ENCODE results near the gene KIF18A. TPM values are rescaled to one million over a fixed set of nuclear protein-coding genes. Genes with fewer than 3 reads are reported as not detected.
A peak's percentile ranks its signal among the peaks of the same experiment; 100 is the strongest.

KIF18A gene
- total RNA-seq, 1 donor from 2014 or later, result 4.2 TPM

DNA sequence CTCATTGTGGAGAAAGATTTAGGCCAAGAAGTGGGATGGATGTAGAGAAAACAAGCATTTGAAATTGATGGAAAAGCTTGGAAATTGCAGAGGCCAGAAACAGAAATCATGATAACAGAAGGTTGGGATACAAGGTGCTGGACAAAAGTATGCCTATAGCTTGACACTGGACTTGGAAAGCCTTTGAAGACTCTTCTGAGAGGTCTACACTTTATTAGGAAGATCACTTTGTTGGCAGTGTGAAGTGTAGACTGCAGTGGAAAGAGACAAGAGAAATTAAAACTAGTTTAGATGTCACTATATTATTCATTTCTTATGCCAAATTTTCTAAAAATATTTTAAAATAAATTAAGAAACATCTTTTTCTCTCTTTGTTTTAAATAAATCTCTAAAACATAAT lies 59.1 kb downstream of the KIF18A start:
- TF ChIP-seq, protein P1, sequence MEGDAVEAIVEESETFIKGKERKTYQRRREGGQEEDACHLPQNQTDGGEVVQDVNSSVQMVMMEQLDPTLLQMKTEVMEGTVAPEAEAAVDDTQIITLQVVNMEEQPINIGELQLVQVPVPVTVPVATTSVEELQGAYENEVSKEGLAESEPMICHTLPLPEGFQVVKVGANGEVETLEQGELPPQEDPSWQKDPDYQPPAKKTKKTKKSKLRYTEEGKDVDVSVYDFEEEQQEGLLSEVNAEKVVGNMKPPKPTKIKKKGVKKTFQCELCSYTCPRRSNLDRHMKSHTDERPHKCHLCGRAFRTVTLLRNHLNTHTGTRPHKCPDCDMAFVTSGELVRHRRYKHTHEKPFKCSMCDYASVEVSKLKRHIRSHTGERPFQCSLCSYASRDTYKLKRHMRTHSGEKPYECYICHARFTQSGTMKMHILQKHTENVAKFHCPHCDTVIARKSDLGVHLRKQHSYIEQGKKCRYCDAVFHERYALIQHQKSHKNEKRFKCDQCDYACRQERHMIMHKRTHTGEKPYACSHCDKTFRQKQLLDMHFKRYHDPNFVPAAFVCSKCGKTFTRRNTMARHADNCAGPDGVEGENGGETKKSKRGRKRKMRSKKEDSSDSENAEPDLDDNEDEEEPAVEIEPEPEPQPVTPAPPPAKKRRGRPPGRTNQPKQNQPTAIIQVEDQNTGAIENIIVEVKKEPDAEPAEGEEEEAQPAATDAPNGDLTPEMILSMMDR (IDR thresholded peaks at IDR 0.05), result no peak
- DNase-seq (ENCODE audit: extremely low spot score, unreplicated experiment), result no peak
- peaks cover 12% of the 10 kb centered on the region for H3K4me1 Mint-ChIP-seq (ENCODE audit: unreplicated experiment)
- no peaks in the 10 kb centered on the region for H3K36me3 Mint-ChIP-seq (ENCODE audit: unreplicated experiment)
- no peak overlapping the region for H3K27ac Mint-ChIP-seq (ENCODE audit: unreplicated experiment)
- no peak overlapping the region for H3K4me3 Mint-ChIP-seq (ENCODE audit: unreplicated experiment)
- no peaks in the 10 kb centered on the region for H3K27me3 Mint-ChIP-seq (ENCODE audit: unreplicated experiment)
- H3K9me3 Mint-ChIP-seq (ENCODE audit: unreplicated experiment), result no peaks in the 10 kb centered on the region

- Mint-ChIP-seq H3K4me3 (ENCODE audit: unreplicated experiment) (no peak overlapping the region), H3K4me1 (ENCODE audit: unreplicated experiment) (peaks cover 4% of the 10 kb centered on the region), H3K9me3 (ENCODE audit: unreplicated experiment) (no peaks in the 10 kb centered on the region), H3K27ac (ENCODE audit: unreplicated experiment) (no peak overlapping the region), H3K27me3 (ENCODE audit: unreplicated experiment) (no peaks in the 10 kb centered on the region), H3K36me3 (ENCODE audit: unreplicated experiment) (no peaks in the 10 kb centered on the region)
- no peak for DNase-seq (ENCODE audit: extremely low spot score, unreplicated experiment)
- TF ChIP-seq, protein P1 (IDR thresholded peaks at IDR 0.05), result no peak
Measured at GRCh38 chr11:28043930-28044709, 63.8 kb downstream of the KIF18A start.

DNA sequence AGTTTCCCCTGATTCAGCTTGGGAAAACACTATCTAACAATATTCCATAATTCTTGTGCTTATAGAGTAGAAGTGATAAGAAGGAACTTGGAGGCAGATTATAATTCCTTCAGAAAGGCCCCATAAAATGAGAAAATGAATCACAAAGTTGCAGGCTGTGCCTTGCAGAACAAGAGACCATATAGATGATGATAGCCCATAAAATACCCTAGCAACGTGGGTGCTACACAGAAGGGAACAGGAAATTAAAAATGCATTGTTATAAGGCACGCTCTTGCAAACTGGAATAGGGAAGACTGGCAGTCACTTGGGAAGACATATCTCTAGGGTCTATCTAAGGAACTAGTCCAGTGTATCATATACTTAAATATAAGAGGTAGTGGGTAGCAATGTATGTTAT lies 67.6 kb downstream of the KIF18A start:
- Mint-ChIP-seq H3K27ac (ENCODE audit: unreplicated experiment) (no peak overlapping the region), H3K9me3 (ENCODE audit: unreplicated experiment) (no peaks in the 10 kb centered on the region), H3K4me1 (ENCODE audit: unreplicated experiment) (peaks cover 16% of the 10 kb centered on the region)

DNA sequence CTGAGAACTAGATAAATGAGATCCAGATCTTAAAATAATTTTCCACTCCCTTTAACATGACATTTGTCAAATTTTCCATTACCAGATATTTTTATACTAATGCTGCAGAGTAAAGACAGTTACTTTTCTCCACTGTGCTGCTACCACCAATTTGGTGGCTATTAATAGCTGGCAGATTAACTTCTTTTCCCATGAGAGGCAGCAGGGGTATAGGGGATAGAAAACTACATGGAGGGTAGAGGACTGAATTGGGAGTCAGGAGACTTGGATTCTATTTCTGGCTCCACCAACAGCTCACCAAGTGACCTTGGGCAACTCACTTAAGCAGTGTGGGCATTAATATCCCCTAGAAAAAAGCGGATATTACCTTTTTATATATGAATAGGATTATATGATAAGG lies 69.2 kb downstream of the KIF18A start:
- TF ChIP-seq, protein P1 (IDR thresholded peaks at IDR 0.05), result no peak
- Mint-ChIP-seq H3K27me3 (ENCODE audit: unreplicated experiment) (no peaks in the 10 kb centered on the region), H3K9me3 (ENCODE audit: unreplicated experiment) (no peaks in the 10 kb centered on the region), H3K4me1 (ENCODE audit: unreplicated experiment) (peaks cover 16% of the 10 kb centered on the region), H3K36me3 (ENCODE audit: unreplicated experiment) (no peaks in the 10 kb centered on the region), H3K27ac (ENCODE audit: unreplicated experiment) (peak overlapping the region; percentile 63), H3K4me3 (ENCODE audit: unreplicated experiment) (no peak overlapping the region)
- DNase-seq (ENCODE audit: extremely low spot score, unreplicated experiment), result no peak

More for the DNA sequence above, 67.6 kb downstream of the KIF18A start:
- Mint-ChIP-seq H3K36me3 (ENCODE audit: unreplicated experiment) (no peaks in the 10 kb centered on the region), H3K27me3 (ENCODE audit: unreplicated experiment) (no peaks in the 10 kb centered on the region), H3K4me3 (ENCODE audit: unreplicated experiment) (no peak overlapping the region)
- DNase-seq (ENCODE audit: extremely low spot score, unreplicated experiment), result no peak
- TF ChIP-seq, protein P1 (IDR thresholded peaks at IDR 0.05), result no peak

GRCh38 chr11:28026634-28027290 lies 81.2 kb downstream of the KIF18A start:
- no peak overlapping the region for H3K27ac Mint-ChIP-seq (ENCODE audit: unreplicated experiment)
- no peaks in the 10 kb centered on the region for H3K4me1 Mint-ChIP-seq (ENCODE audit: unreplicated experiment)

More at GRCh38 chr11:28026634-28027290, 81.2 kb downstream of the KIF18A start:
- Mint-ChIP-seq H3K9me3 (ENCODE audit: unreplicated experiment) (peaks cover 3% of the 10 kb centered on the region), H3K36me3 (ENCODE audit: unreplicated experiment) (peaks cover 6% of the 10 kb centered on the region), H3K4me3 (ENCODE audit: unreplicated experiment) (no peak overlapping the region), H3K27me3 (ENCODE audit: unreplicated experiment) (no peaks in the 10 kb centered on the region)
- no peak for DNase-seq (ENCODE audit: extremely low spot score, unreplicated experiment)
- TF ChIP-seq, protein P1 (IDR thresholded peaks at IDR 0.05), result no peak
